Ramos (cell line): ENCODE data around the gene PCDH19.
"Not testable (repeated sequence)": the region's sequence is repeated elsewhere in the genome, so short reads cannot be mapped to it uniquely, and the experiment has no call there.

ENCODE experiments used
- in situ Hi-C: fragments of 300-500 bp; cut with MboI; formaldehyde crosslinking; loops from one replicate; pipeline ENCODE4 v1.14.3; 2022; ENCODE audit warnings: low sequenced_read_pairs; ENCODE audit not compliant: unreplicated experiment

The PCDH19 gene

GRCh38 chrX:100409610-100410590 is at the start of gene PCDH19:
Gene PCDH19, minus strand, starts transcription at chrX:100410273. Its CDS starts 1,676 bp downstream, at chrX:100408597.
- in situ Hi-C loops: no loop called here

- in situ Hi-C loops: no loop called here
These were observed 39.9 kb upstream of the PCDH19 start for GRCh38 chrX:100449696-100450608.

GRCh38 chrX:100447655-100448397 is 37.8 kb upstream of the PCDH19 start:
- in situ Hi-C loops: no loop called here

- in situ Hi-C loops: no loop called here
These were observed 35.5 kb upstream of the PCDH19 start for GRCh38 chrX:100445593-100445992.

- in situ Hi-C loops: not testable (repeated sequence)
These were observed 31.2 kb upstream of the PCDH19 start for GRCh38 chrX:100441321-100441720.

GRCh38 chrX:100440006-100440405 is 29.9 kb upstream of the PCDH19 start:
- in situ Hi-C loops: no loop called here

GRCh38 chrX:100435726-100436125 is 25.7 kb upstream of the PCDH19 start:
- in situ Hi-C loops: no loop called here

- in situ Hi-C loops: no loop called here
These were observed 13.9 kb upstream of the PCDH19 start for GRCh38 chrX:100424012-100424411.

GRCh38 chrX:100418556-100418955 is 8.5 kb upstream of the PCDH19 start:
- in situ Hi-C loops: no loop called here

GRCh38 chrX:100417681-100418080 is 7.6 kb upstream of the PCDH19 start:
- in situ Hi-C loops: no loop called here

- in situ Hi-C loops: no loop called here
These were observed 3.2 kb upstream of the PCDH19 start for GRCh38 chrX:100413229-100413628.

GRCh38 chrX:100411802-100412715 is 2.0 kb upstream of the PCDH19 start:
- in situ Hi-C loops: no loop called here

GRCh38 chrX:100410901-100411801 is 1.1 kb upstream of the PCDH19 start:
- in situ Hi-C loops: no loop called here

- in situ Hi-C loops: no loop called here
These were observed 1.1 kb downstream of the PCDH19 start for GRCh38 chrX:100408713-100409609.

GRCh38 chrX:100407784-100408712 is 2.0 kb downstream of the PCDH19 start:
- in situ Hi-C loops: no loop called here

- in situ Hi-C loops: no loop called here
These were observed 2.8 kb downstream of the PCDH19 start for GRCh38 chrX:100407147-100407783.
